OCI-LY7 (cell line): ENCODE data around the gene CRYZL1. TPM values are rescaled to one million over a fixed set of nuclear protein-coding genes. Genes with fewer than 3 reads are reported as not detected.

Experiments used
- BruUV-seq: library from RNA; stranded (reverse); fragments of 400-500 nt; replicated peaks from 2 replicates; lab custom pipeline; 2021; lab: Mats Ljungman, UMichigan
- CTCF ChIA-PET: fragments of 300-600 bp; sonication (Branson Sonifier 250); formaldehyde crosslinking; loops from one replicate; lab custom pipeline; 2022; ENCODE audit warnings: antibody characterized with exemption; ENCODE audit not compliant: unreplicated experiment; lab: Charles Lee
- POLR2A ChIA-PET: fragments of 300-600 bp; sonication (Branson Sonifier 250); formaldehyde crosslinking; loops from one replicate; lab custom pipeline; 2022; ENCODE audit warnings: antibody characterized with exemption; lab: Charles Lee
- DNase-seq: peaks from one replicate; pipeline ENCODE4 v3.0.0-alpha.2; 2015; ENCODE audit warnings: low spot score
- H2AFZ ChIP-seq: fragments of 200-600 bp; sonication (generic), shearing (Covaris generic); 2 replicates; pipeline ENCODE4 v1.6.1; 2014; ENCODE audit warnings: mild to moderate bottlenecking, antibody characterized with exemption, low read length, moderate library complexity
- H3K27ac ChIP-seq: fragments of 200-600 bp; sonication (generic); 2 replicates; pipeline ENCODE4 v1.5.1; 2014; ENCODE audit warnings: mixed run types, low read depth, mild to moderate bottlenecking, moderate library complexity, low read length, inconsistent platforms; ENCODE audit not compliant: poor library complexity, severe bottlenecking
- H3K36me3 ChIP-seq: fragments of 200-600 bp; sonication (generic); 2 replicates; pipeline ENCODE4 v1.6.1; 2014; ENCODE audit warnings: mild to moderate bottlenecking, antibody characterized with exemption, low read length, moderate library complexity, mixed read lengths; ENCODE audit not compliant: insufficient read depth
- H3K4me1 ChIP-seq: fragments of 200-600 bp; sonication (generic); 2 replicates; pipeline ENCODE4 v1.5.1; 2014; ENCODE audit warnings: mild to moderate bottlenecking, low read length; ENCODE audit not compliant: insufficient read depth, poor library complexity, severe bottlenecking
- H3K4me2 ChIP-seq: fragments of 200-600 bp; sonication (generic); 2 replicates; pipeline ENCODE4 v1.6.1; 2014; ENCODE audit warnings: mild to moderate bottlenecking, low read length
- H3K4me3 ChIP-seq: fragments of 200-600 bp; sonication (generic); 2 replicates; pipeline ENCODE4 v1.5.1; 2014; ENCODE audit warnings: mild to moderate bottlenecking, low read depth, low read length; ENCODE audit not compliant: poor library complexity, severe bottlenecking
- H3K79me2 ChIP-seq: fragments of 200-600 bp; sonication (generic); 2 replicates; pipeline ENCODE4 v1.6.1; 2016; ENCODE audit warnings: low read depth, mild to moderate bottlenecking, low read length, moderate library complexity, mixed read lengths; ENCODE audit not compliant: insufficient read depth
- H3K9me2 ChIP-seq: fragments of 200-600 bp; sonication (generic); 2 replicates; pipeline ENCODE4 v1.6.1; 2016; ENCODE audit warnings: mild to moderate bottlenecking, low read length, mixed read lengths; ENCODE audit not compliant: insufficient read depth
- H3K9me3 ChIP-seq: fragments of 200-600 bp; sonication (generic); 2 replicates; pipeline ENCODE4 v1.6.1; 2014; ENCODE audit warnings: mild to moderate bottlenecking, mixed run types, low read length, mixed read lengths
- H4K20me1 ChIP-seq: fragments of 200-600 bp; sonication (generic); 2 replicates; pipeline ENCODE4 v1.6.1; 2014; ENCODE audit warnings: mild to moderate bottlenecking, antibody characterized with exemption, low read length, moderate library complexity, mixed read lengths; ENCODE audit not compliant: insufficient read depth
- EZH2phosphoT487 ChIP-seq: fragments of 200-600 bp; sonication (generic); IDR thresholded peaks from 2 replicates; pipeline ENCODE4 v1.6.1; 2018; ENCODE audit warnings: low read depth, borderline replicate concordance, mild to moderate bottlenecking, mixed run types, antibody characterized with exemption, low read length, moderate library complexity, mixed read lengths
- intact Hi-C: fragments of 100-400 bp; cut with micrococcal nuclease; formaldehyde crosslinking; loops from one replicate; pipeline ENCODE4 v1.10.0; 2022; ENCODE audit not compliant: unreplicated experiment
- total RNA-seq, 2 experiments: library from RNA; depleted of rRNA in 1 of 2; stranded (reverse); fragments of >200 nt in 1 of 2; shearing (Covaris generic) in 1 of 2; gene quantifications; 2 replicates each; pipeline ENCODE4 v1.2.3, GENCODE V29; 2014 to 2022
- TF ChIP-seq, protein P1 (sequence below): fragments of 200-600 bp; sonication (generic); conservative IDR thresholded peaks from 2 replicates; pipeline ENCODE4 v1.5.1; 2014; ENCODE audit warnings: mild to moderate bottlenecking, antibody characterized with exemption, low read length, moderate library complexity, mixed read lengths

Gene CRYZL1
- total RNA-seq, 2 experiments from 2014 or later, result 26.4 to 37.9 TPM

- H3K27ac ChIP-seq, result no peak overlapping the region
- ChIA-PET POLR2A (no interaction called here), CTCF (no interaction called here)
- no peaks in the 10 kb centered on the region for H3K4me1 ChIP-seq
- intact Hi-C loops, result no loop called here
- TF ChIP-seq, protein P1, sequence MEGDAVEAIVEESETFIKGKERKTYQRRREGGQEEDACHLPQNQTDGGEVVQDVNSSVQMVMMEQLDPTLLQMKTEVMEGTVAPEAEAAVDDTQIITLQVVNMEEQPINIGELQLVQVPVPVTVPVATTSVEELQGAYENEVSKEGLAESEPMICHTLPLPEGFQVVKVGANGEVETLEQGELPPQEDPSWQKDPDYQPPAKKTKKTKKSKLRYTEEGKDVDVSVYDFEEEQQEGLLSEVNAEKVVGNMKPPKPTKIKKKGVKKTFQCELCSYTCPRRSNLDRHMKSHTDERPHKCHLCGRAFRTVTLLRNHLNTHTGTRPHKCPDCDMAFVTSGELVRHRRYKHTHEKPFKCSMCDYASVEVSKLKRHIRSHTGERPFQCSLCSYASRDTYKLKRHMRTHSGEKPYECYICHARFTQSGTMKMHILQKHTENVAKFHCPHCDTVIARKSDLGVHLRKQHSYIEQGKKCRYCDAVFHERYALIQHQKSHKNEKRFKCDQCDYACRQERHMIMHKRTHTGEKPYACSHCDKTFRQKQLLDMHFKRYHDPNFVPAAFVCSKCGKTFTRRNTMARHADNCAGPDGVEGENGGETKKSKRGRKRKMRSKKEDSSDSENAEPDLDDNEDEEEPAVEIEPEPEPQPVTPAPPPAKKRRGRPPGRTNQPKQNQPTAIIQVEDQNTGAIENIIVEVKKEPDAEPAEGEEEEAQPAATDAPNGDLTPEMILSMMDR, result no peak
- TF ChIP-seq EZH2phosphoT487, result no peak
- H2AFZ ChIP-seq, result no peak overlapping the region
- no peak for DNase-seq
- H3K4me2 ChIP-seq, result no peak overlapping the region
- no peaks in the 10 kb centered on the region for H3K9me3 ChIP-seq
- BruUV-seq, result no TSS peak
- peaks cover 100% of the 10 kb centered on the region for H3K36me3 ChIP-seq
- H3K9me2 ChIP-seq, result no peaks in the 10 kb centered on the region
- peaks cover 31% of the 10 kb centered on the region for H4K20me1 ChIP-seq
- peaks cover 99% of the 10 kb centered on the region for H3K79me2 ChIP-seq
- H3K4me3 ChIP-seq, result no peak overlapping the region
Observed at GRCh38 chr21:33552999-33553598, 88.4 kb downstream of the CRYZL1 start.

DNA sequence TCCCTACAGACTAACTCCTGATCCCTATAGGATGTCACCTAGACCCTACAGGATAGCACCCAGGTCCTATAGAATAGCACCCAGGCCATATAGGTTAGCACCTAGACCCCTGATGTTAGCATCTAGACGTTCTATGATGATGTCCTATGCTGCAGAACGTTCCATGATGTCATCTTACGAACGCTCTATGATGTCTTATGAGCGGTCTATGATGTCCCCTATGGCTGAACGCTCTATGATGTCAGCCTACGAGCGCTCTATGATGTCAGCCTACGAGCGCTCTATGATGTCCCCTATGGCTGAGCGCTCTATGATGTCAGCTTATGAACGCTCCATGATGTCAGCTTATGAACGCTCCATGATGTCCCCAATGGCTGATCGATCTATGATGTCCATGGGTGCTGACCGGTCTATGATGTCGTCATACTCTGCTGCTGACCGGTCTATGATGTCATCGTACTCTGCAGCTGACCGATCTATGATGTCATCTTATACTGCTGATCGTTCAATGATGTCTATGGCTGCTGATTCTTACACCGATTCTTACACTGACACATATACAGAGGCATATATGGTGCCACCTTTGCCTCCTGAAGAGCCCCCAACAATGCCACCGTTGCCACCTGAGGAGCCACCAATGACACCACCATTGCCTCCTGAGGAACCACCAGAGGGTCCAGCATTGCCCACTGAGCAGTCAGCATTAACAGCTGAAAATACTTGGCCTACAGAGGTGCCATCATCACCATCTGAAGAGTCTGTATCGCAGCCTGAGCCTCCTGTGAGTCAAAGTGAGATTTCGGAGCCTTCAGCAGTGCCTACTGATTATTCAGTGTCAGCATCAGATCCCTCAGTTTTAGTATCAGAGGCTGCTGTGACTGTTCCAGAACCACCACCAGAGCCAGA, 89.2 kb downstream of the CRYZL1 start:
- ChIA-PET POLR2A (no interaction called here), CTCF (no interaction called here)
- no peak overlapping the region for H3K27ac ChIP-seq
- H2AFZ ChIP-seq, result no peak overlapping the region
- H3K9me3 ChIP-seq, result no peaks in the 10 kb centered on the region
- intact Hi-C loops, result no loop called here
- no peaks in the 10 kb centered on the region for H3K9me2 ChIP-seq
- no peaks in the 10 kb centered on the region for H3K4me1 ChIP-seq
- peaks cover 100% of the 10 kb centered on the region for H3K36me3 ChIP-seq
- TF ChIP-seq EZH2phosphoT487, result no peak
- TF ChIP-seq, protein P1, result no peak
- DNase-seq, result no peak
- no peak overlapping the region for H3K4me2 ChIP-seq
- peaks cover 31% of the 10 kb centered on the region for H4K20me1 ChIP-seq
- no peak overlapping the region for H3K4me3 ChIP-seq
- H3K79me2 ChIP-seq, result peaks cover 99% of the 10 kb centered on the region
- no TSS peak for BruUV-seq

DNA sequence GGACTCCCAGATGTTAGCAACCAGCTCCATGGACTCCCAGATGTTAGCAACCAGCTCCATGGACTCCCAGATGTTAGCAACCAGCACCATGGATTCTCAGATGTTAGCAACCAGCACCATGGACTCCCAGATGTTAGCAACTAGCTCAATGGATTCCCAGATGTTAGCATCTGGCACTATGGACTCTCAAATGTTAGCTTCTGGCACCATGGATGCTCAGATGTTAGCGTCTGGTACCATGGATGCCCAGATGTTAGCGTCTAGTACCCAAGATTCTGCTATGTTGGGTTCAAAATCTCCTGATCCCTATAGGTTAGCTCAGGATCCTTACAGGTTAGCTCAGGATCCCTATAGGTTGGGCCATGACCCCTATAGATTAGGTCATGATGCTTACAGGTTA, 89.9 kb downstream of the CRYZL1 start:
- H4K20me1 ChIP-seq, result peaks cover 31% of the 10 kb centered on the region
- CTCF ChIA-PET, result no interaction called here

More for the DNA sequence above, 89.9 kb downstream of the CRYZL1 start:
- H2AFZ ChIP-seq, result no peak overlapping the region
- no peaks in the 10 kb centered on the region for H3K9me3 ChIP-seq
- no peak overlapping the region for H3K4me2 ChIP-seq
- H3K9me2 ChIP-seq, result no peaks in the 10 kb centered on the region
- H3K36me3 ChIP-seq, result peaks cover 100% of the 10 kb centered on the region
- POLR2A ChIA-PET, result interaction anchor here (0.6 to 1.3 kb wide), 3 partner anchors 17 to 47 kb away, joined by 3 read pairs; no protein-coding TSS in a partner anchor
- H3K79me2 ChIP-seq, result peaks cover 99% of the 10 kb centered on the region
- BruUV-seq, result no TSS peak
- DNase-seq, result no peak
- no peak overlapping the region for H3K4me3 ChIP-seq
- H3K4me1 ChIP-seq, result no peaks in the 10 kb centered on the region
- H3K27ac ChIP-seq, result no peak overlapping the region
- TF ChIP-seq EZH2phosphoT487, result no peak
- TF ChIP-seq, protein P1, result no peak
- intact Hi-C loops, result no loop called here
